Liver (tissue), 9 donors: ENCODE measurements around the gene TACR3. TPM values are rescaled to one million over a fixed set of nuclear protein-coding genes. Genes with fewer than 3 reads are reported as not detected.
"Not testable (repeated sequence)": the region's sequence is repeated elsewhere in the genome, so short reads cannot be mapped to it uniquely, and the experiment has no call there.

Experiments used
- DNase-seq: peaks from one replicate; pipeline ENCODE4 v3.0.0-alpha.2; 2017; ENCODE audit warnings: low spot score
- H3K27ac ChIP-seq, 2 donors: one replicate each; pipeline ENCODE4 v1.7.0; 2013; ENCODE audit warnings: inconsistent platforms in 2 of 2, low read length in 2 of 2, control low read depth in 1 of 2, low read depth in 1 of 2, mild to moderate bottlenecking in 1 of 2
- H3K27me3 ChIP-seq, 4 donors: one replicate each; pipeline versions ENCODE4 v1.6.1 to v1.7.0; 2013; ENCODE audit warnings: low read length in 3 of 4, inconsistent platforms in 1 of 4, mild to moderate bottlenecking in 1 of 4, moderate library complexity in 1 of 4; ENCODE audit not compliant: control insufficient read depth in 4 of 4, insufficient read depth in 4 of 4
- H3K36me3 ChIP-seq, 4 donors: one replicate each; pipeline versions ENCODE4 v1.6.1 to v1.7.0; 2013; ENCODE audit warnings: low read length in 3 of 4, mild to moderate bottlenecking in 3 of 4, low read depth in 1 of 4, moderate library complexity in 1 of 4; ENCODE audit not compliant: control insufficient read depth in 4 of 4, insufficient read depth in 3 of 4
- H3K4me1 ChIP-seq, 4 donors: one replicate each; pipeline versions ENCODE4 v1.6.1 to v1.7.0; 2013; ENCODE audit warnings: low read length in 3 of 4, mild to moderate bottlenecking in 3 of 4, moderate library complexity in 1 of 4; ENCODE audit not compliant: control insufficient read depth in 4 of 4, insufficient read depth in 4 of 4
- H3K4me3 ChIP-seq, 3 donors: one replicate each; pipeline versions ENCODE4 v1.6.1 to v1.7.0; 2013; ENCODE audit warnings: low read length in 3 of 3, control low read depth in 1 of 3, low read depth in 1 of 3, mild to moderate bottlenecking in 1 of 3
- H3K9ac ChIP-seq, 2 donors: one replicate each; pipeline ENCODE4 v1.7.0; 2013; ENCODE audit warnings: low read length in 2 of 2, mild to moderate bottlenecking in 2 of 2, moderate library complexity in 2 of 2, control low read depth in 1 of 2, low read depth in 1 of 2
- H3K9me3 ChIP-seq, 4 donors: one replicate each; pipeline versions ENCODE4 v1.6.1 to v1.7.0; 2013; ENCODE audit warnings: low read length in 3 of 4; ENCODE audit not compliant: control insufficient read depth in 4 of 4
- EGR1 ChIP-seq, 2 donors: IDR thresholded peaks; 2 replicates each; pipeline ENCODE4 v1.6.1; 2016 to 2018; ENCODE audit warnings: antibody characterized with exemption in 2 of 2, low read depth in 2 of 2
- FOXA1 ChIP-seq: IDR thresholded peaks from 2 replicates; pipeline ENCODE4 v1.6.1; 2016; ENCODE audit warnings: antibody characterized with exemption
- FOXA2 ChIP-seq: IDR thresholded peaks from 2 replicates; pipeline ENCODE4 v1.6.1; 2016; ENCODE audit warnings: antibody characterized with exemption
- GABPA ChIP-seq, 2 donors: IDR thresholded peaks in 1 of 2; conservative IDR thresholded peaks in 1 of 2; 2 replicates each; pipeline ENCODE4 v1.6.1; 2016; ENCODE audit warnings: antibody characterized with exemption in 2 of 2, mild to moderate bottlenecking in 1 of 2, moderate library complexity in 1 of 2
- HNF4A ChIP-seq, 2 donors: conservative IDR thresholded peaks; 2 replicates each; pipeline ENCODE4 v1.6.1; 2016; ENCODE audit warnings: antibody characterized with exemption in 2 of 2, mild to moderate bottlenecking in 2 of 2
- HNF4G ChIP-seq: IDR thresholded peaks from 2 replicates; pipeline ENCODE4 v1.6.1; 2016; ENCODE audit warnings: antibody characterized with exemption
- JUND ChIP-seq, 2 donors: IDR thresholded peaks; 2 replicates each; pipeline ENCODE4 v1.6.1; 2016; ENCODE audit warnings: antibody characterized with exemption in 2 of 2
- MAX ChIP-seq: IDR thresholded peaks from 2 replicates; pipeline ENCODE4 v1.6.1; 2016; ENCODE audit warnings: antibody characterized with exemption
- RAD21 ChIP-seq, 2 donors: IDR thresholded peaks; 2 replicates each; pipeline ENCODE4 v1.6.1; 2016; ENCODE audit warnings: antibody characterized with exemption in 2 of 2, mild to moderate bottlenecking in 2 of 2
- REST ChIP-seq: IDR thresholded peaks from 2 replicates; pipeline ENCODE4 v1.6.1; 2016; ENCODE audit warnings: antibody characterized with exemption, mild to moderate bottlenecking
- RXRA ChIP-seq, 2 donors: IDR thresholded peaks; 2 replicates each; pipeline ENCODE4 v1.6.1; 2017 to 2018; ENCODE audit warnings: antibody characterized with exemption in 2 of 2, mild to moderate bottlenecking in 1 of 2
- SP1 ChIP-seq: IDR thresholded peaks from 2 replicates; pipeline ENCODE4 v1.6.1; 2018; ENCODE audit warnings: antibody characterized with exemption, mild to moderate bottlenecking
- TAF1 ChIP-seq: conservative IDR thresholded peaks from 2 replicates; pipeline ENCODE4 v1.6.1; 2016; ENCODE audit warnings: antibody characterized with exemption, mild to moderate bottlenecking
- YY1 ChIP-seq: IDR thresholded peaks from 2 replicates; pipeline ENCODE4 v1.6.1; 2016; ENCODE audit warnings: antibody characterized with exemption, mild to moderate bottlenecking
- ZBTB33 ChIP-seq: IDR thresholded peaks from 2 replicates; pipeline ENCODE4 v1.6.1; 2016; ENCODE audit warnings: antibody characterized with exemption
- WGBS: extraction: QIAGEN DNeasy Blood & Tissue Kit; methylation state at CpG from one replicate; pipeline ENCODE4 v1.1.7; 2013; 5-methylcytosine and 5-hydroxymethylcytosine counted together
- polyA plus RNA-seq, 2 donors: library from polyadenylated mRNA; stranded (reverse) in 1 of 2; unstranded in 1 of 2; fragments of 200-250 nt in 1 of 2; fragments of >200 nt in 1 of 2; fragmentation: Nextera tagmentation in 1 of 2; extraction: Ambion mirVana in 1 of 2; gene quantifications; one replicate each; pipeline versions ENCODE4 v1.2.1 to v1.2.3, GENCODE V29; 2013 to 2015
- total RNA-seq, 2 donors: library from RNA; depleted of rRNA; stranded (reverse); fragments of >200 nt; gene quantifications; one replicate each; pipeline ENCODE4 v1.2.3, GENCODE V29; 2014
- TF ChIP-seq, protein P1 (sequence below): fragments of 150-350 bp; IDR thresholded peaks from 2 replicates; pipeline ENCODE4 v1.5.1; 2017; ENCODE audit warnings: improper control_type of control experiment, low read depth, low read length; ENCODE audit not compliant: missing input control
- TF ChIP-seq, protein P2 (sequence below): IDR thresholded peaks from 2 replicates; pipeline ENCODE4 v1.6.1; 2016; ENCODE audit warnings: antibody characterized with exemption
- donor health status: healthy.
- donor health status: healthy.
- donor health status: healthy.
- donor health status: healthy.
- donor health status: healthy.

The TACR3 gene
- total and polyA plus RNA-seq, 4 donors: not detected

GRCh38 chr4:103567591-103567990, 152.2 kb downstream of the TACR3 start:
- TF ChIP-seq RXRA (IDR thresholded peaks at IDR 0.05): no peak
- TF ChIP-seq, protein P1, sequence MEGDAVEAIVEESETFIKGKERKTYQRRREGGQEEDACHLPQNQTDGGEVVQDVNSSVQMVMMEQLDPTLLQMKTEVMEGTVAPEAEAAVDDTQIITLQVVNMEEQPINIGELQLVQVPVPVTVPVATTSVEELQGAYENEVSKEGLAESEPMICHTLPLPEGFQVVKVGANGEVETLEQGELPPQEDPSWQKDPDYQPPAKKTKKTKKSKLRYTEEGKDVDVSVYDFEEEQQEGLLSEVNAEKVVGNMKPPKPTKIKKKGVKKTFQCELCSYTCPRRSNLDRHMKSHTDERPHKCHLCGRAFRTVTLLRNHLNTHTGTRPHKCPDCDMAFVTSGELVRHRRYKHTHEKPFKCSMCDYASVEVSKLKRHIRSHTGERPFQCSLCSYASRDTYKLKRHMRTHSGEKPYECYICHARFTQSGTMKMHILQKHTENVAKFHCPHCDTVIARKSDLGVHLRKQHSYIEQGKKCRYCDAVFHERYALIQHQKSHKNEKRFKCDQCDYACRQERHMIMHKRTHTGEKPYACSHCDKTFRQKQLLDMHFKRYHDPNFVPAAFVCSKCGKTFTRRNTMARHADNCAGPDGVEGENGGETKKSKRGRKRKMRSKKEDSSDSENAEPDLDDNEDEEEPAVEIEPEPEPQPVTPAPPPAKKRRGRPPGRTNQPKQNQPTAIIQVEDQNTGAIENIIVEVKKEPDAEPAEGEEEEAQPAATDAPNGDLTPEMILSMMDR: no peak
- no peak for TF ChIP-seq TAF1
- no peak for TF ChIP-seq FOXA2
- TF ChIP-seq REST: no peak
- no peak for TF ChIP-seq HNF4G
- no peak for TF ChIP-seq RAD21 (IDR thresholded peaks at IDR 0.05)
- TF ChIP-seq SP1: no peak
- TF ChIP-seq YY1: no peak
- no peak for TF ChIP-seq MAX
- no peak for TF ChIP-seq JUND (IDR thresholded peaks at IDR 0.05)
- no peak for TF ChIP-seq ZBTB33
- no peak for TF ChIP-seq GABPA (IDR thresholded peaks at IDR 0.05 in 1 of 2, conservative IDR thresholded peaks at IDR 0.05 in 1 of 2)
- TF ChIP-seq FOXA1: no peak
- no peak for TF ChIP-seq EGR1 (IDR thresholded peaks at IDR 0.05; ENCODE audit: low read depth in 2 of 2)
- no peak for TF ChIP-seq HNF4A (conservative IDR thresholded peaks at IDR 0.05)
- TF ChIP-seq, protein P2, sequence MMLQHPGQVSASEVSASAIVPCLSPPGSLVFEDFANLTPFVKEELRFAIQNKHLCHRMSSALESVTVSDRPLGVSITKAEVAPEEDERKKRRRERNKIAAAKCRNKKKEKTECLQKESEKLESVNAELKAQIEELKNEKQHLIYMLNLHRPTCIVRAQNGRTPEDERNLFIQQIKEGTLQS: no peak
- Histone ChIP-seq H3K27me3 (no peaks in the 10 kb centered on the region), H3K36me3 (no peaks in the 10 kb centered on the region), H3K4me1 (no peaks in the 10 kb centered on the region), H3K9me3 (no peaks in the 10 kb centered on the region), H3K4me3 (no peak overlapping the region), H3K27ac (no peak overlapping the region), H3K9ac (no peak overlapping the region)
- WGBS: 73% methylated on average over 4 of the region's 4 CpGs
- no peak for DNase-seq

GRCh38 chr4:103559178-103559577, 160.6 kb downstream of the TACR3 start:
- not testable (repeated sequence) for DNase-seq, H3K27ac ChIP-seq, H3K4me3 ChIP-seq, H3K36me3 ChIP-seq, H3K9ac ChIP-seq, H3K9me3 ChIP-seq, H3K4me1 ChIP-seq, H3K27me3 ChIP-seq
- 75% methylated on average over 3 of the region's 5 CpGs for WGBS
